ENCODE data around the gene IQGAP2. TPM values are rescaled to one million over a fixed set of nuclear protein-coding genes. Genes with fewer than 3 reads are reported as not detected.

IQGAP2 gene
- total and polyA plus RNA-seq, 9 of the 15 experiments (the other 6 are each of a cell fraction or from before 2014, with no cell fraction given), result 8.7 to 23.2 (median 17.4) TPM

GRCh38 chr5:76404223-76405211, 1.4 kb downstream of the IQGAP2 start (continued):
- TF ChIP-seq CHAMP1 (IDR thresholded peaks at IDR 0.05) (no peak), SMARCB1 (IDR thresholded peaks at IDR 0.05; ENCODE audit: insufficient read length, low read depth) (no peak), DPF2 (IDR thresholded peaks at IDR 0.05) (peak; percentile 34; the same call in 1 of the 2 replicates), PHB2 (IDR thresholded peaks at IDR 0.05; ENCODE audit: low read depth) (no peak), ZNF347 (CRISPR knock-in tag; IDR thresholded peaks at IDR 0.05; ENCODE audit: low read depth) (no peak), ZNF253 (CRISPR knock-in tag; conservative IDR thresholded peaks at IDR 0.05) (no peak), PTTG1 (tag; IDR thresholded peaks at IDR 0.05; ENCODE audit: low read depth) (no peak), MCM5 (IDR thresholded peaks at IDR 0.05; ENCODE audit: low read depth) (no peak), ELK1 (CRISPR knock-in tag; IDR thresholded peaks at IDR 0.05) (no peak), TCF7L2 (IDR thresholded peaks at IDR 0.05; ENCODE audit: low read depth, low read length) (no peak), ZEB2 (IDR thresholded peaks at IDR 0.05) (no peak), CHD7 (IDR thresholded peaks at IDR 0.05; ENCODE audit: low read depth, low read length) (no peak), TAF15 (IDR thresholded peaks at IDR 0.05; ENCODE audit: low read depth, low read length) (no peak)
